ENCODE results near the gene POLA1.
"Not testable (repeated sequence)": the region's sequence is repeated elsewhere in the genome, so short reads cannot be mapped to it uniquely, and the experiment has no call there.

POLA1 gene

GRCh38 chrX:24799565-24799964 lies 105.8 kb downstream of the POLA1 start:
- DNase-seq (ENCODE audit: low read depth in 2 of 2): no peak

DNA sequence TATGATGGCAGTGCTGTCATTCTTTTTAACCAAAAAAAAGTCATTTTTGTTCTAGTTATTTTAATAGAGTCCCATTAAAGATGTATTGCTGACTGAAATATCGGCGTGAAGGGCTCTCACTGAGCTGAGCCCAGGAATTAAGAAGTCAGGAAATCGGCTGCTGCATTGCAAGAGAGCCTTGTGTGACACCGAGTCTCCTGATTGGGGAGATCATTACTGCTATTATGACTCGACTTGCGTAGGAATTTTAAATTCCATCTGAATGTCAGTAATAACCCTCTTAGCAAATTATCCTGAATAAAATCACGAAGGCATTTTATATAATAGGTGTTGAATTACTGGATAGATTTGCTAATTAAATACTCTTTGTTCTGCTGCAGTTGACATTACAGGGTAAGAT lies 111.5 kb downstream of the POLA1 start:
- no peak for DNase-seq (ENCODE audit: low read depth in 2 of 2)

DNA sequence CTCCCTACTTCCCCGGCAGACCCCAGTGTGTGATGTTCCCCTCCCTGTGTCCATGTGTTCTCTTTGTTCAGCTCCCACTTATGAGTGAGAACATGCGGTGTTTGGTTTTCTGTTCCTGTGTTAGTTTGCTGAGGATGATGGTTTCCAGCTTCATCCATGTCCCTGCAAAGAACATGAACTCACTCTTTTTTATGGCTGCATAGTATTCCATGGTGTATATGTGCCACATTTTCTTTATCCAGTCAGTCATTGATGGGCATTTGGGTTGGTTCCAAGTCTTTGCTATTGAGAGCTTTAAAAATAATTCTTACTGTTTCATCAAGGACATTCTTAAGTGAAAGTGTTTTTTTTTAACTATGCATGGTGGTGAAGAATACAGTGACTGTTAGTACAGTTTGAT lies 126.1 kb downstream of the POLA1 start:
- not testable (repeated sequence) for DNase-seq (ENCODE audit: low read depth in 2 of 2)

- no peak for DNase-seq (ENCODE audit: low read depth in 2 of 2)
Measured at GRCh38 chrX:24828147-24828546, 134.4 kb downstream of the POLA1 start.

GRCh38 chrX:24828600-24828999 lies 134.9 kb downstream of the POLA1 start:
- no peak for DNase-seq (ENCODE audit: low read depth in 2 of 2)

DNA sequence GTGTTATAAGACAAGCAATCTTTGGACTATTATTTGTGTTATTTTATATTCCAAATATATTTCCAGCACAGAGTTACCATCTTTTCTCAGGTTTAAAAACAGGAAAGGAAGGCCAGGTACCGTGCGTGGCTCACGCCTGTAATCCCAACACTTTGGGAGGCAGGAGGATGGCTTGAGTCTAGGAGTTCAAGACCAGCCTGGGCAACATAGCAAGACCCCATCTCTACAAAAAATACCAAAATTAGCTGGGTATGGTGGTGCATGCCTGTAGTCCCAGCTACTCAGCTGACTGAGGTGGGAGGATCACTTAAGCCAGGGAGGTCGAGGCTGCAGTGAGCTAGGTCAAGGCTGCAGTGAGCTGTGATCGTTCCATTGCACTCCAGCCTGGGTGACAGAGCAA lies 140.0 kb downstream of the POLA1 start:
- no peak for DNase-seq (ENCODE audit: low read depth in 2 of 2)

DNA sequence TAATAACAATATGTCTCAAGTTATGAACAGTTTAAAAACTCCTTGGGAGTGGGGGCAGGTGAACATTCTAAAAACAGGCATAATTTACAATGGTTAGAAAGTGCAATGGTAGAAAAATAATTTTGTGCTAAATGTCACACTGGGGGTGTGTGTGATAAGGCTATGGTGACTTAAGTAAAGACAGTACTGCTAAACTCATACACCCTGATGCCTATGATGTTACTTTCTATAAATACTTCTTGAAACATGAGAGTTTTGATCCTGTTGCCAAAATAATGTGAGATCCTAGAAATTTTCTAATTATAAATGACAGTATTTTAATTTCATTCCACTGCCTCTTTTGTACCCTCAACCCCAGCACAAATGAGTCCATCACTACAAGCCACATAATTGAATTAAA lies 144.2 kb downstream of the POLA1 start:
- no peak for DNase-seq (ENCODE audit: low read depth in 2 of 2)

GRCh38 chrX:24838629-24839028 lies 144.9 kb downstream of the POLA1 start:
- peak in 1 of 2 donors; percentile 5 for DNase-seq (ENCODE audit: low read depth in 2 of 2)

- no peak for DNase-seq (ENCODE audit: low read depth in 2 of 2)
Measured at GRCh38 chrX:24839331-24839730, 145.6 kb downstream of the POLA1 start.

- no peak for DNase-seq (ENCODE audit: low read depth in 2 of 2)
Measured at GRCh38 chrX:24842486-24842885, 148.8 kb downstream of the POLA1 start.

GRCh38 chrX:24846550-24847150 lies 152.9 kb downstream of the POLA1 start:
- no peak for DNase-seq (ENCODE audit: low read depth in 2 of 2)

DNA sequence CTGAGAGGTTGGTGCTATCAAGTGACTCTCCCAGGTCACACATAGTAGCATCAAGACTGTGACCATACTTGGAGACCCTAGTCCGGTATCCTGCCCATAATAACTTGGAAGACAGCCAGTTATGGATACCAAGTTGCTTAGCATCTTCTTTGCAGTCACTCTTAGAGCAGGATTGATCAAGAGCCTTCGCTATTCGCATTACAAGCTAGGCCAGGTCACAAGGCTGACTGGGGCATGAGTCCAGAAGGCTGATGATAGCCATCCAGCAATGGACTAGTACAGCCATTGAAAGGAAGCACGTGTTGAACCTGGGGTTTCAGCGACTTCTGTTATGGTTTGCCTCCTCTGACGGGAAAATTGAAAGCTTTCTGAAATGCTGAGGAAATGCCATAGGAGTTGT lies 157.6 kb downstream of the POLA1 start:
- no peak for DNase-seq (ENCODE audit: low read depth in 2 of 2)

DNA sequence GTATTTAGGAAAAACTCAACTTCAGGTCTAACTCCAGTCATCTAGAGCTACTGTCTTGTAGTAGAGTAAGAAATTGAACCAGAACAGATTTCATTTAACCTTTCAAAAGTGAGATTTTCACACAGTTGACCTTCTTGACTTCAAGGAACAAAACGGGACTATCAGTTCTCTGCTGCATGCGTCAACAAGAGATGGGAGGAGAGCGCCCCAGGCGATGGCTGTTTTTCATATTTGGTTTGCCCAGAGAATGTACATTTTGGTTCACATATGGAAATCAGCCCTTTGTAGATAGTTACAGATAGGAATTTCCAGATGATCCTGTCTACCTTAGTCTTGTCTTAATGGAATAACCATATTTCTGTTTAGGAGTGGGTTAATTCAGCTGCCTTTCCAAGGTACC lies 158.1 kb downstream of the POLA1 start:
- no peak for DNase-seq (ENCODE audit: low read depth in 2 of 2)

- DNase-seq (ENCODE audit: low read depth in 2 of 2): no peak
Measured at GRCh38 chrX:24858004-24858746, 164.5 kb downstream of the POLA1 start.

- DNase-seq (ENCODE audit: low read depth in 2 of 2): no peak
Measured at GRCh38 chrX:24859211-24859841, 165.6 kb downstream of the POLA1 start.

GRCh38 chrX:24860140-24860539 lies 166.4 kb downstream of the POLA1 start:
- no peak for DNase-seq (ENCODE audit: low read depth in 2 of 2)

- no peak for DNase-seq (ENCODE audit: low read depth in 2 of 2)
Measured at GRCh38 chrX:24862343-24862742, 168.6 kb downstream of the POLA1 start.

GRCh38 chrX:24863779-24864178 lies 170.1 kb downstream of the POLA1 start:
- DNase-seq (ENCODE audit: low read depth in 2 of 2): not testable (repeated sequence)

GRCh38 chrX:24870143-24870542 lies 176.4 kb downstream of the POLA1 start:
- no peak for DNase-seq (ENCODE audit: low read depth in 2 of 2)

- no peak for DNase-seq (ENCODE audit: low read depth in 2 of 2)
Measured at GRCh38 chrX:24874604-24875247, 181.0 kb downstream of the POLA1 start.

DNA sequence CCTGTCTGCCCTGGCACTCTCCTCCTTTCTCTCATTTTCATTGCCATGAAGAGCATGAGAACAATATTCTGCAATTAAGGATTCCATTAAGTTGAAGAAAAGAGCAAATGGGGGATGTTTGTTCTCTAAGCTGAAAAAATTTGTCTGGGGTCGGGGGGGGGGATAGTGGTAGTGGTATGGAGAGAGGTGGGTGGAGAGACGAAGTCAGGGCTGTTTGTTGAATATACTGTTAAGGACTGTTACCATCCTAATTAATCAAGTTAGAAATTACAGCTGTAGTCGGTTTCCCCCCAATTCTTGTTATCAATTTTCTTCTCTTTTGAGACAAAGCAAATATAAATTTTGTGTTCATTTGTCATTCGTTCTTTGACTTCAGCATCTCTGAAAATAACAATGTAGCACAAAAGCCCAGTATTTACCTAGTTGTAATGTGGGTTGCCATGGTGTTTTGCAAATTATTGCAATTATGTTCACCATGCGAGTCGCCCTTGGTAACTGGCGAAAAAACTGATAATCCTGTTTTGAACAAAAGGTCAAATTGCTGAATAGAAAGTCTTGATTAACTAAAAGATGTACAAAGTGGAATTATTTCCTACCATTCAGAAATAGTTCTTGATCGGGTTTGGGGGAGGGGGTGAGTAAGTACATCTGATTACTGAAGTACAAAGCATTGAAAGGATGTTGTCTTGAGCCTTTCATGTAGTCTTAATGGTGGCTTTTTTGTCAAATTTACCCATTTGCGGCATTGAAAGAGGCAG lies 183.0 kb downstream of the POLA1 start:
- DNase-seq (ENCODE audit: low read depth in 2 of 2): no peak

DNA sequence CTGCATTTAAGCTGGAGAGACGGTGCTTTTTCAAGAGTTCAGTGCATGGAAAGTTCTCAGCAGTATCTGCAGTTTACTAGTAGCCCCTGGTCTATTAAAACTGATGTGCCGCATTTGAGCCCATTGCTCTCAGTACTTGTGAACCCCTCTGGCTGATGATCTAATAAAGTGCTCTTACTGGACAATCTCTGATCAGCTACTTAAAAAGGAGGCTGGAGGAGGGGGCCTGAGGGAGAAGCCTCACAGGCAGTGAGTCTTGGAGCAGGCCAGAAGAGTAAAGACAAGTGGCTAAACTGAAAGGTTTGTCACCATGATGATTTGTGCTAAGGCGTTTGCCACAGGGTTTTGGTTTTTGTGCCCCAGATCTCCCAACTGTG lies 183.6 kb downstream of the POLA1 start:
- no peak for DNase-seq (ENCODE audit: low read depth in 2 of 2)

Measured in activated CD4-positive, alpha-beta T cell treated with anti-CD3 and anti-CD28 coated beads for 24 hours (primary cell).